SK-N-MC (cell line): ENCODE results near the gene PDE11A.

Experiments
- DNase-seq: peaks from one replicate; pipeline ENCODE4 v3.0.0-alpha.2; 2011; ENCODE audit warnings: low read depth, low spot score
- H3K27ac ChIP-seq: fragments of 200-600 bp; sonication (generic); 2 replicates; pipeline ENCODE4 v1.5.1; 2016; ENCODE audit warnings: mixed run types
- H3K36me3 ChIP-seq: fragments of 200-600 bp; sonication (generic); 2 replicates; pipeline ENCODE4 v1.6.1; 2017; ENCODE audit warnings: antibody characterized with exemption, low read length, mixed read lengths; ENCODE audit not compliant: insufficient read depth
- H3K4me3 ChIP-seq: fragments of 200-600 bp; sonication (generic); 2 replicates; pipeline ENCODE4 v1.5.1; 2016
- H3K9ac ChIP-seq: fragments of 200-600 bp; sonication (generic); 2 replicates; pipeline ENCODE4 v1.8.0; 2017; ENCODE audit warnings: mixed run types, mixed read lengths; ENCODE audit not compliant: insufficient read length
- H3K9me3 ChIP-seq: fragments of 200-600 bp; sonication (generic); 2 replicates; pipeline ENCODE4 v1.6.1; 2017; ENCODE audit warnings: low read depth, mild to moderate bottlenecking, antibody characterized with exemption, low read length, moderate library complexity, mixed read lengths
- EZH2 ChIP-seq: fragments of 200-600 bp; sonication (generic); IDR thresholded peaks from one replicate; pipeline ENCODE4 v1.6.1; 2017; ENCODE audit warnings: antibody characterized with exemption
- FOXP2 ChIP-seq: optimal IDR thresholded peaks from 2 replicates; pipeline ENCODE3; 2011; ENCODE audit warnings: mild to moderate bottlenecking, moderate library complexity; ENCODE audit not compliant: insufficient read depth; ENCODE audit errors: extremely low read length, control extremely low read depth
- POLR2AphosphoS5 ChIP-seq: IDR thresholded peaks from 2 replicates; pipeline ENCODE4 v1.6.1; 2012; ENCODE audit warnings: mild to moderate bottlenecking, low read depth, low read length, borderline replicate concordance

PDE11A gene

DNA sequence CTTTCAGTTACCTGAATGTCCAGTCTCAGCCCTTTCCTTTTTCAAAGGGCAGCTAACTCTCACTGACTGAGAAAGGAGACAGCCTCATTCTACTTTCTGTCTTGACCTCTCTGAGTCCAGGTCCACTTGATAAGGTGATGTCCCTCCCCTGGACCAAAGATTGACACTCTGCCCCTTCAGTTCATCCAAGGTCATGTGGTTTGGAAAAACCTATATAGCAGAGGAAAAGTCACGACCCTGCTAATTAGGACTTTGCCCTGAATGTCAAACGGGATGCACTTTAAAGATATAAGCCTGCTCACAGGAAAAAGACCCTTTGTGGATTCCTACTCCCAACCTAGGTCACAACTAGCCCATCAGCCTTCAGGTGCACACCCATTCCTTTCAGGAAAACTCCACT, 471.7 kb downstream of the PDE11A start:
- Histone ChIP-seq H3K9me3 (no peaks in the 10 kb centered on the region), H3K27ac (no peak overlapping the region), H3K36me3 (no peaks in the 10 kb centered on the region), H3K9ac (no peak overlapping the region), H3K4me3 (no peak overlapping the region)
- TF ChIP-seq FOXP2 = no peak
- TF ChIP-seq POLR2AphosphoS5 = no peak
- no peak for TF ChIP-seq EZH2
- no peak for DNase-seq

DNA sequence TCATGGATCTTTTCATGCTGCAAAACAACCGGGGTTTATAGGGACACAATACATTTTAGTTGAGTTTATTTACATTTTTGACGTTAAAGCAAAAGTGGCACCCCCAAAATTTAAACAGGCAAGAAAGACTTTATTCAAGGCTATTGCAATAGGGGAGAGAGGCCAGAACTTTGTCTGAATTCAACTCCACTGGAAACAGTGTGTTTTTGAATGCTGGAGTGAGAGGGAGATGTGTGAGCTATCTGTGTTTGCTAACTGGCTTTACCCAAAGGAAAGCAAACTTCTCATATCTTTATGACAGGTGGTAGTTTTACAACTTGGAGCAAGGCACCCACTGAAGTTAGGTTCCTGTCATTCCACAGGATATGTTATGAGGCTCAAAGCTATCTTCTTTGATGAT, 472.6 kb downstream of the PDE11A start:
- TF ChIP-seq FOXP2 (no peak), EZH2 (no peak), POLR2AphosphoS5 (no peak)
- Histone ChIP-seq H3K9me3 (no peaks in the 10 kb centered on the region), H3K27ac (no peak overlapping the region), H3K4me3 (no peak overlapping the region), H3K9ac (no peak overlapping the region), H3K36me3 (no peaks in the 10 kb centered on the region)
- DNase-seq = no peak

DNA sequence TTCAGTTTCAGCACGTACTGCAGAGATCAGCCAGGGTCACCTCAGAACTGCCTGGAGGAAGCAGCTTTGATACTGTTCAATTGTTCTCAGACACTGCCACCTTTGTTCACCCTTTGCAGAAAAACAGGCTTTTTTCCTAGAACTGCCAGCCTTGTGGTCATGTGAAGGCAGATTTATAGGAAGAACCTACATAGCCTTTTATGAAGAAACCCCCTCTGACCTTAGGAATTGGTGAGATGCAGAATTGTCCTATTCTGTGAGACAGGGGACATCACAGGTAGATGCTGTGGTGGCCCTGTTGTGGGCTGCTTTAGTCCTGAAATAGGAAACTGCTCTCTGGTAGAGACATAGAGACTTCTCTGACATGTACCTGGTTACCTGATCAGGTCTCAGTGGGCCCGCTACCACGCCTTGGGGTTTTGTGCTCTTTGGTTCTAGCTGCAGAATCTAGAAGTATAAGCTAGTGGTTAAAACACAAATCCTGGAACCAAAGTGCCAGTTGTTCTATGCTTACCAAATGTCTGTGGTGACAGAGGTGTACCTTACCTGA, 473.4 kb downstream of the PDE11A start:
- H3K36me3 ChIP-seq = no peaks in the 10 kb centered on the region
- no peak for DNase-seq
- H3K9ac ChIP-seq = no peak overlapping the region
- no peaks in the 10 kb centered on the region for H3K9me3 ChIP-seq
- no peak overlapping the region; the same call in 1 of the 2 replicates for H3K4me3 ChIP-seq
- TF ChIP-seq POLR2AphosphoS5 (no peak), FOXP2 (no peak), EZH2 (no peak)
- H3K27ac ChIP-seq = no peak overlapping the region; the same call in 1 of the 2 replicates

DNA sequence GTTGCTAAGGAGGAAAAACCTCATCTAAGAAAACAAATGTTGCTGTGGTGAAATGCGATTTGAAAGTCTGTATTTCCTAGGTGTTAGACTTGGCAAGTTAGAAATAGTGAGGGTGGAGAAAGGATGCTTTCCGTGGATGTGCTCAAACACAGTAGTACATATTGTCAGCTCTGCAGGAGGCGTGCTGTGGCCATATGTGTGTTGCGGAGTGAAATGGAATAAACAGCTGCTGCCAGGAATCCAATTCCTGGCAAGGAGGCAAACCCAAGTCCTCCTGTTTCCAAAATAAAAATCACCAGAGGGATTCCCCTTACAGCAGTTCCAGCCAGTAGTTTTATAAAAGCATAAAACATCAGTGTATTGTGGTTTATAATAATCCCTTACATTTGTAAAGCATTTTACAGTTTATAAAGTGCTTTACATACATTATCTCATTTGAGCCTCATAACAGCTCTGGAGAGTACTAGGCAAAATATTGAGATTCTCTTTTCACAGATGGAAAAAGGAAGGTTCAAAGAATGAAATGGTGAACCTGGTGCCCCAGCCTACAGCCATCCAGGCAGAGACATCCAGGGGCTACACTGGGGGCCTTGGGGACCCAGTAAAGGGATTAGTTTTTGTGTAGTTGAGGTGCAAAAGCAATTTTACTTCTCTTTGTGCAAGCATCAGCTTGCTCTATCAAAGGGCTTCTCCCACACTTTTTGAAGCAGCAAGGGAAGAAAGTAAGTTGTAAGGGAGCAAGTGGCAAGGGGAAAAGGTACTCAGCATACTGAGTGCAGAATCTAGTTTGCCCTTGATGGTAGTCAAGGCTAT, 474.0 kb downstream of the PDE11A start:
- Histone ChIP-seq H3K27ac (peak overlapping the region; percentile 60; the same call in 1 of the 2 replicates), H3K36me3 (no peaks in the 10 kb centered on the region), H3K9me3 (no peaks in the 10 kb centered on the region), H3K4me3 (peak overlapping the region; percentile 51), H3K9ac (no peak overlapping the region)
- no peak for TF ChIP-seq EZH2
- TF ChIP-seq FOXP2 = peak; percentile 69
- no peak; the same call in 1 of the 2 replicates for TF ChIP-seq POLR2AphosphoS5
- DNase-seq = peak; percentile 37

DNA sequence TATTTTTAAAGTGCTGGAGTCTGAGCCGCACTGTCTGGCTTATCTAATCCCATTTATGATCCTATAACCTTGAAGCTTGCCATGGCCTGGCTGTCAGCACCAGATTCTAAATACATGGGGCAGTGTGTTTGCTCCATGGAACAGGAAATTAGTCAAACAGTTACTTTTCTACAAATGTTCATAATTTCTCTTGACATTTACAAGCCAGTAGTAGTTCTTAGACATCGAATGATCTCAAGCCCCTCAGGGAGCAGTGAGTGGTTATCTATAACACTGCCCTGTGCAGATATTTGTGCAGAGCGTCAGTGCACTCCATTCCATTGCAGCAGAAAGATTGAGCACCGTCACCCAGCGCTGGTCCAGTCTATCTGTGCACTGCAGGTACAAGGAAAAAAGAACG, 474.8 kb downstream of the PDE11A start:
- Histone ChIP-seq H3K36me3 (no peaks in the 10 kb centered on the region), H3K27ac (no peak overlapping the region), H3K4me3 (peak overlapping the region; percentile 51), H3K9me3 (no peaks in the 10 kb centered on the region), H3K9ac (no peak overlapping the region)
- no peak for DNase-seq
- TF ChIP-seq EZH2 = no peak
- TF ChIP-seq FOXP2 = no peak
- no peak for TF ChIP-seq POLR2AphosphoS5

DNA sequence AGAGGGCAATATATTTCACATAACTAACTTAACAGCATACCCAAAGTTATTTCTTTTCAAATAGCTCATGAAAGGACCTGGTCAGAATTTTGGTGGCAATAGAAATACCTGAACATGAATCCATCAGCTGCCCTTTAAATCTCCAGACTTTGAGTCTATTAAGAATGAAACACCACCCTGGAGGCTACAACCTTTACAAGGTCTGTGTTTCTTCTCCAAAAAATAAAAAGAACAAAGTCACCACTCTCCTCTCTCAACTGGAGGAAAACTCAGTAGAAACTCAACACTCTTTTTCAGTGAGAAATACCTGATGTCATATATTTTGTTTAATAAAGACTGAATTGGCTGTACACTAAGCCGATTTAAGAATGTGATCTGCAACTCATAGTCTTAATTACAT, 475.7 kb downstream of the PDE11A start:
- no peak overlapping the region for H3K9ac ChIP-seq
- H3K36me3 ChIP-seq = no peaks in the 10 kb centered on the region
- TF ChIP-seq FOXP2 (no peak), EZH2 (no peak), POLR2AphosphoS5 (no peak)
- DNase-seq = no peak
- no peak overlapping the region for H3K27ac ChIP-seq
- no peak overlapping the region for H3K4me3 ChIP-seq
- H3K9me3 ChIP-seq = no peaks in the 10 kb centered on the region

DNA sequence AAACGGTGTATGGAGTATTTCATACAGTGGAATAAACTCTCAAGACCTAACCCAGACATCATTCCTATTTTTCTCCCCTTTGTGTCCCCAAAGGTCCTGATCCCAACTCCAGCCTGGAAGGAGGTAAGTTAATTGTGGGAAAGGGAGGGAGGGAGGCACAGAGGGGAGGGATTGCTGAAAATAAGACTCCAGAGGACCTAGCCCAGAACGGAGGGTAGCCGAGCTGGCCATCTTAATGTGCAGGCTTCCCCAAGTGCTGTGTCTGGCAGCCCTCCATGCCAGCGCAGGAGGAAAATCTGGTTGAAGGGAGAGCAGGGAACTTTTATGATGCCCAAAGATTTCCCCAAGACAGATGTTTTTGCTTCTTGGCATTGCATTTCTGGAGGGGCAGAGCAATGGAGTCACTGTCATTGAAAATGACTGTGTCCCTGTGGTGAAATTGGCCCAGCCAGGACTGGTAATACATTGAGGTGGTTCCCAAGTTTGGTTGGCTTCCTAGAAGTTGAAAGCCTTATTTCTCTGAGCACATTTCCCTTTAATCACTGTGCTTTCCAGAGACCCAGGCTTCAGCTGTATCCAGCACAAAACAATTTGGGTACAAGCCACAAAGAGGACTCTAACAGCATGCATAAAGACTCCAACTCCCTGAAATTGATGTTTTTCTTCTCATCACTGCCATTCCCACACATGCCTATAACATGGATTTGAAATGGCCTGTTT, 477.3 kb downstream of the PDE11A start:
- Histone ChIP-seq H3K36me3 (no peaks in the 10 kb centered on the region), H3K9ac (no peak overlapping the region), H3K9me3 (no peaks in the 10 kb centered on the region), H3K4me3 (no peak overlapping the region), H3K27ac (no peak overlapping the region)
- no peak for DNase-seq
- TF ChIP-seq EZH2 = no peak
- no peak for TF ChIP-seq POLR2AphosphoS5
- TF ChIP-seq FOXP2 = no peak

DNA sequence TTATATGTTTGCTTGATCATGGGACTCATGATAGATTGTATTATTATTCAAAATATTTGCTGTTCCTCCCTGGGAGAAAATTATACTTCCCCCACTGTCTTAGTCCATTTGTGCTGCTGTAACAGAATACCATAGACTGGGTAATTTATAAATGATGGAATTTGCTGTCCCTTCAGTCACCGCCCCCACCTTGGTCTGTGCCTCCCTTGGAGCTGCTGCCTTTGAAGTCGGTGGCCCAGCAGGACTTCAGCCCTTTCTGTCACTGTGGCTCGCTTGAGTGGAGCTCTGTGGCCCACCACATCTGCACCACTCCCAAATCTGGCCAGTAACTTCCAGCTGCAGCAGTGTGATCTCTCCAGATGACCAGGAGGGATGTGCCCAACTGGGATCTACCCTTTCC, 479.2 kb downstream of the PDE11A start:
- TF ChIP-seq POLR2AphosphoS5 = no peak
- TF ChIP-seq EZH2 = no peak
- no peak for TF ChIP-seq FOXP2
- no peak for DNase-seq
- no peaks in the 10 kb centered on the region for H3K36me3 ChIP-seq

DNA sequence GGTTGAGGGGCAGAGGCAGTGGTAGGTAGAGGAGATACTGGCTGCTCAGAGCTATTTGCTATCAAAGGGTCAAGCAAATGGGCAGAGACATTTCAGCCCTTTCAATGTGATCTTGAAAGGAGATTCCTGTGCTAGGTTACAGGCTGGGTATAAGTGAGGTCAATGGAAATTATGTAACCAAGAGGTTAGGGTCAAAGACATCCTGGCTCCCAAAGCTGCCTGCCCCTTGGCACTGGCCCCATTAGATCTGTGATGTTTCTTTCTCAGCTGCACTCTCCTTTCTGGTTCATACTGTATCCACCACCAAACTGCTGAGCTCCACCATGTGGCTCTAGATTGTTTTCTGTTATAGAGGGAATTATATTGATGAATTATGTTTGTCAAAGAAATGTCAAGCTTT, 479.6 kb downstream of the PDE11A start:
- no peak for DNase-seq
- H3K36me3 ChIP-seq = no peaks in the 10 kb centered on the region
- TF ChIP-seq POLR2AphosphoS5 (no peak), EZH2 (no peak), FOXP2 (no peak)
- H3K9ac ChIP-seq = no peak overlapping the region
- no peak overlapping the region for H3K27ac ChIP-seq
- H3K9me3 ChIP-seq = no peaks in the 10 kb centered on the region
- H3K4me3 ChIP-seq = no peak overlapping the region

More for the DNA sequence above, 479.2 kb downstream of the PDE11A start:
- Histone ChIP-seq H3K27ac (no peak overlapping the region), H3K4me3 (no peak overlapping the region), H3K9me3 (no peaks in the 10 kb centered on the region), H3K9ac (no peak overlapping the region)
